HCEC 1CT (cell line): Measurements from ENCODE around the gene MYL4.
A peak's percentile ranks its signal among the peaks of the same experiment; 100 is the strongest.
"Not testable (repeated sequence)": the region's sequence is repeated elsewhere in the genome, so short reads cannot be mapped to it uniquely, and the experiment has no call there.

Experiments
- DNase-seq: peaks from one replicate; pipeline ENCODE4 v3.0.0-alpha.2; 2017

Gene MYL4

DNA sequence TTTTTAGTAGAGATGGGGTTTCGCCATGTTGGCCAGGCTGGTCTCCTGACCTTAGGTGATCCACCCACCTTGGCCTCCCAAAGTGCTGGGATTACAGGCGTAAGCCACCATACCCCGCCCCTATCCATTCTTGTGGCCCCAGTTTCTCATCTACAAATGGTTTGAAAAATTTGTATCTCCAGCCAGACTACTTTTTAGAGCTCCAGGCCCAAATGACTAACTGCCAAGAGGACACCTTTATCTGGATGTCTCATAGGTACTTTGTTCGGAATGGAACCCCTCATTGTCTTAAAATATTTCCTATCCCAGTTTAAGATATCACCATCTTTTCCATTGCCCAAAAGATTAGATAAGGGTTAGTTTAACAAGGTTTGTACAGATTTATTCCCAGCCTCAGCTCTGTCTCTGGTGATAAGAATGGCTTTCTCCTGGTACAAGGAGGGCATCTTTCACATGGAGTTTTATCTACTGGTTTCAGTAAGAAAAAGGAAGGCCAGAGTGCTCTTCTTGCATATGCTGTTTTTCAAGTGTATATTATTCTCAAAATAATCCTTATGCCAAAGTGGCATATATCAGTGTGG is 15.1 kb upstream of the MYL4 start:
- no peak for DNase-seq

DNA sequence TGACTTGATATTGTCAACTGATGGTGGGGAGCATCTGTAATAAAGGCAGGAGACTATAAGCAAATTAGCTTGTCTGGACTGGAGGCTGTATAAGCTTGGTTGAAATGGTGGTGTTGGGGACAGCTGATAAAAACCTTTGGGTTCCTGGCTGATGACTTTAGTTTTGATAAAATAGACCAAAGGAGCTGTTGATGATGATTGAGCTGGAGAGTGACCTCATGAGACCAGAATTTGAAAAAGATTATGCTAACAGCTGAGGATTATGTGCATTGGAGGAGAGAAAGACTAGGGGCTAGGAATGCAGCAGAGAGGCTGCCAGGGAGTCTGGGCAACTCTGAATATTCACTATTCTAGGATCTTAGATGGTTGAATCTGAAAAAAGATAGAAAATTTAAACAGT is 11.3 kb upstream of the MYL4 start:
- no peak for DNase-seq

DNA sequence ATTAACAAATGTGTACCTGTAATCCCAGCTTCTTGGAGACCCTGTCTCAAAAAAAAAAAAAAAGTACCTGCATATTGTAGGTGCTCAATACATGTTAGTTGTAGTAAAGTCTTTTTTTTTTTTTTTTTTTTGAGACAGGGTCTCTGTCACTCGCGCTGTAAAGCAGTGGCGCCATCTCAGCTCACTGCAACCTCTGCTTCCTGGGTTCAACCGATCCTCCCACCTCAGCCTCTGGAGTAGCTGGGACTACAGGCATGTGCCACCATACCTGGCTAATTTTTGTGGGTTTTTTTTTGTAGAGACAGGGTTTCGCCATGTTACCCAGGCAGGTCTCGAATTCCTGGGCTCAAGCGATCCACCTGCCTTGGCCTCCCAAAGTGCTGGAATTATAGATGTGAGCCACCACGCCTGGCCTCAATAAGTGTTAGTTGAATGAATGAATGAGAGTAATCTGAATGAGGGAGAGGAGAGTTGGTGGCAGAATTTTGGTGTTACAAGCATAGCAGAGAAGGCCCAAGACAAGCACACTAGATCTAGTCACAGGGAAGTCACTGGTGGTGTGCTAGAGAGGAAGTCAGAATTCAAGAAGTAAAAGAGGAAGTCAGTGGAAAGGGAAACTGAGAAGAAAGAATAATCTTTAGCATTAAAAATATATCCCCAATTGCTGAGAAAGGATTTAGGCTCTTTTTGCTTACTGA is 9.4 kb upstream of the MYL4 start:
- DNase-seq = no peak

DNA sequence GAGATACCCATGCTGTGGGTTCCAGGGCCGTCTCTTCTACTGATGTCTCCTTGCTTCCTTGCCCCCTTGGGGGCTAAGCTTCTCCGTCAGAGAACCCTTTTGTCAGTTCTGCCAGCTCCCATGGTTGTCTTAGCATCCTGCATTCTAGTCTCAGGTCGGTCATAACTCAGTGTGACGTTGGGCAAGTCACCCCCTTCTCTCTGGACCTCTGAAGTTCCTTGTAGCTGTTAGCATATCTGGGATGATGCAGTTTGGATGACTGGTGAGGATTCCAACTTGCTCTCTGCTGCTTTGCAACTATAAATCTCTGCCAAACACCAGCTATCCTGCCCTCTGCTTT is 8.9 kb upstream of the MYL4 start:
- no peak for DNase-seq

DNA sequence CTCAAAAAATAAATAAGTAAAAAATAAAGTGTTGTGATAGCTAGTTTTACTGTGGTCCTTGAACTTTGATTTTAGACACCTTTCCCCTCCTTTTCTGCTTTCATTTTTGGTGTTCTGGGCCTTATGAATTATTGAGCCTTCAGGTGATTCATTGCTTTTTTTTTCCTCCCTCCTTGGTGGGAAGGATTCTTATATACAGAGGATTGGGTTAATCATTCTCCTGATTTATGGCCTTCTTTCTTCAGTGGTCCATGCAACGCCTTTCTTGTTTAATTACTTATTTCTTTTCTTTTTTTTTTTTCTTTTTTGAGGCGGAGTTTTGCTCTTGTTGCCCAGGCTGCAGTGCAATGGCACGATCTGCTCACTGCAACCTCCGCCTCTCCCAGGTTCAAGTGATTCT is 8.0 kb upstream of the MYL4 start:
- DNase-seq = no peak

DNA sequence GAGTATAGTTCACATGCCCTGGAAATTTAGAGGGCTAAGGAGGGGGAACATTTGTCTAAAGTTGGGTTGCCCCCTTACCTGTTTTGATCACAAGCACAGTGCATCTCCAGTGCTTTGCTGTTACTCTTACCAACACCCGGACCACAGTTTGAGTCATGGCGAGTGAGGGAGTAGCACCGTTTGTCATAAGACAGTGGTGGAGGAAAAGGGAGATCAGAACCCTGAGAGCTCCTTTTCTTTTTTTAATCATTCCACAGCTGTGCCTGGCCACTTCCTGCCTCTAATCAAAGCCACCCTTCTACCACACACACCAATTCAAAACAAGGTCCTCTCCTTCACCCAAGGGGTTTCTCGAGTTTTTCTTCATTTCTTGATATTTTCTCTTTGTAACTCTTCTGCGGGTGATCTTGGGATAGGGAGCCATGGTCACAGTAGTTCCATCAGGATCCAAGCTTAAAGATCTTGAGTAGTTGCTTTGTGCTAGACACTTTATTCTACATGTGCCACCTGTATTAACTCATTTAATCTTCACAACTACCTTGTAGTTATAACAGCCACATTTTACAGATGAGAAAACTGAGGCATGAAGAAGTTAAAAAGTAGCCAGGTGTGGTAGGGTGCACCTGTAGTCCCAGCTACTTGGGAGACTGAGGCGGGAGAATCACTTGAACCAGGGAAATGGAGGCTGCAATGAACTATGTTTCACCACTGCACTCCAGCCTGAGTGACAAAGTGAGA is 5.0 kb upstream of the MYL4 start:
- peak; percentile 66 for DNase-seq

DNA sequence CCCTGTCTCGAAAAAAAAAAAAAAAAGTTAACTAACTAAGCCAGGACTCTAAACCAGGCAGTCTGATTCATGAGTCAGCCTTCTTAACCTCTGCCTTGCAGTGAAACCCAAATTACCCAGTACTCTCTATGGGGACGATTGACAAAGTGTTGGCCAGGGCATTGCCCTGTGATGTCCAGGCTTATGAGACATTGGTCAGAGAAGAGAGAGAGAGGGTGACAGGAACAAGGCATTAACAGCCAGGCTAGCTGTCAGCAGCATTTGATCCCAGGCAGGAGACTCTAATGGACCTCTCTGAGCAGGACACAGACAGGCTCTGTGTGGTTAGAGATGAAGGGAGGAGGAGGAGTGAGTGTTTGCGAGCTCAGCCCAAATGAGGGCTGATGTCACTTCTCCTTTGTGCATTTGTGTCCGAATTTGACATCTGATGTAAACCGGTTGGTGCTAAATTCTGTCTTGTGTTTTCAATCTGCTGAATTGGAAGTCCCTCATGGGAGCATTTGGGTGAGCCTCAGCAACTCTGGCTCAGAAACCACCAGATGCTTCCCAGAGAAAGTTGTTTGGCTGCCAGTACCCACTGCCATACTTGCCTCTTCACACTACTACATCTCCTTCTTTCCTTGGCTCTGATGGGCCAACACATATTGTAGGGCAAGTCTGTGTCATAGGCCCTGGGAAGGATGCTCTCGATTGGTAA is 4.3 kb upstream of the MYL4 start:
- DNase-seq = peak; percentile 62

DNA sequence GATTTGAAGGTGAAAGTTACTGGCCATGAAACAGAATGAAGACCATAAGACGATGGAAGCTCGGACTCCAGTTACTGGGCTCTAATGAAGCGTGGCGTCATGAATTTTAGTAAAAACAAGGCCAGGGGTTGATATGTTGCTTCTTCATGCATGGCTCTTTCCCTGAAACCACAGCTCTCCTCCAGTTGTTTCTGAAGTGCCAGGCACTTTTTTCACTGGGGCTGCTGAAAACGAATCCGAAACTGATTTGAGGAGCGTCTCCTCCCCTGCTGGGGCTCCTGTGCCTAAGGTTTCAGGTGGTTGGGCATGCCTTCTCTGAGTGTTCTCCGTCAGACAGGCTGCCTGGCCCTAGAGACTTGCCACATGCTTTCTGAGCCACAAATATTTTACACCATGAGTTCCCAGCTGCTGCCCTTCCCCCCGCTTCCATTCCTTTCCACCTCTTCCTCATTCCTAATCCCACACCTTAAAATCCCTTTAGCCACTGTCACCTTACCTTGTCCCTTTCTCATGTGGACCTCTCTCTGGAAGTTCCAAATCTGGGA is 3.7 kb upstream of the MYL4 start:
- peak; percentile 43 for DNase-seq

DNA sequence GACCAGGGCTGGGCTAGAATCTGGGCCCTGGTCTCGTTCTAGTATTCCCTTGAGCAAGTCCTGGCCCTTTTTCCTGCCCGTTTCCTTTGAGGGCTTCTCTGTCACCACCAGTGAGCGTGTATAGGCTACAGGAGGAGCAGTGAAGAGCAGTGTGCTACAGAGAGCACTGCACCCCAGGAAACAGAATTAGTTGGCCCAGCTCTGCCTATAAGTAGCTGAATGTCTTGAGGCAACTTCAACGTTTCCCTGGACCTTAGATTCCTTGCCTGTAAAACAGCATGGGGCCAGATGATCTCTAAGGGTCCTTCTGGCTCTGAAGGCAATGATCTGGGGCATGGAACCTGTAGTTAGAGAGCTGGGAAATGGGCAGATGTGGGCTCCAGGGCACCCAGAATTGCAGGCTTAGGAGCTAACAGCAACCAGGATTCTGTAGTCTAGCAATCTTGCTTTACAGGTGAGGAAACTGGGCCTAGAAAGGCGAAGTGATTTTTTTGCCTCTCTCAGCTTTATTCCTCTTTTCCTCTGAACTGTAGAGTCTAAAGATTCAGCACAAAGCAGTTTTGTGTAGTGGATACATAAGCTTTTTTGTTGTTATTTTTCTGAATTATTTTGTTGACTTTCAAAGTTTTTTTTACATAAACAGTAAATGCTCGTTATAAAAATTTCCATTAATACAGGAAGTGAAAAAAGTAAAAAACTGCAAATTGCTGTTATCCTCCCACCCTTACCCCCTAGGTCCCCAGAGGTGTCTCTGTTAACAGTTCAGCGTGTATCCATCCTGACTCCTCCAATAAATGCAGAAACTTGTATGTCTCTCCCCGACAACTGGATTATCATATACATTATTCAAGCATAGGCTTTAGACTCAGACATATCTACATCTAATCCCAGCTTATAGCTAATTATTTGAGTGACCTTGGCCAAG is 1.7 kb upstream of the MYL4 start:
- no peak for DNase-seq

DNA sequence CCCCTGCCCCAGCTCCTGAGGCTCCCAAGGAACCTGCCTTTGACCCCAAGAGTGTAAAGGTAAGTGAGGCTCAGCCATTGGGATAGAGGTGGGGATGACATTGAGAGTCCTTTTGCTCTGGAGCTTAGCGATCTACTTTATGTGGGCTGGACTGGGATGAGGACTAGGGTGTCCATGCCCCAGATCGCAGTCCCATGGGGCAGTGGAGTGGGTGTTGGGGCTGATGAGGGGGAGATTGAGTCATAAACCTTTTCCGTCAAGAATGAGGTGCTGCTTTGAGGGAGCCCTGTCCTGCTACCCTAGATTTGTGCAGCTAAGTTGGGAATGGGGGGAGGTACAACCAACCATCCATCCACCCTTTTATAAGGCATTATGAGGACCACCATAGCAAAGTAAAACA is 351 bp downstream of the MYL4 start:
- no peak for DNase-seq

DNA sequence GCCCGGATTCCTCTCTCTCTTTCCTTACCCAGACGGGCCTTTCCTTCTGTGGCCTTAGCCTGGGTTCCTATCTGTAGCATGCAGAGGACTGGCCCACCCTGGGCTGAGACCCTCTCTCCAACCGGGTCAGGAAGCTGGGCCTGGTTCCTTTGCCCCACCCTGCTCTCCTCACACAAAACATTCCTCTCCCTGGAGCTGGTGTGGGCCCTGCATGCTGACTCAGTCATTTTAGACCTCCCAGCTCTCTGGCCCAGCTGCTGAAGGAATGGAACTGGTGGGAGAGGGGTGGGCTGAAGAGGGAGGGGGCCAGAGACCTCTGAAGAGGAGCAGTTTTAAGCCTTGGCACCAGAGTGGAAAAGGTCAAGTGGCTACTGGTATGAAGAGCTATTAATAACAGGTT is 957 bp downstream of the MYL4 start:
- no peak for DNase-seq

DNA sequence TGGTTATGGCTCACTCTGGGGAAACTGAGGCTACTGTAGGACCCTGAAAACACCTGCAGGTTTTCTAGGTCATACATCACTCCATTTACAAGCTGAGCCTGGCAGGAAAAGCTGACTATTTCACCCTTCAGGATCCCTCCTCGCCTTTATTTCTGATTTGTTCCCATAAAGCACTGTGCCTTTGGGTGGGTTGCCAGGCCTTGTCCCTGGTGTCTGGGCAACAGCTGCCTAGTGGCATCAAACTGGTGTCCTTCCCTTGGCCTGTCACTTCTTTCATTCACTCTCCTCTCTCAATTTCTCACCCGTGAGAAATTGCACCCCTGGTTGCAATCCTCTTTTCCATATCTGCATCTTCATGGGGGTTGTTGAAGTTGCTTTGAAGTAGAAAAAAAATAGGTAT is 1.6 kb downstream of the MYL4 start:
- no peak for DNase-seq

DNA sequence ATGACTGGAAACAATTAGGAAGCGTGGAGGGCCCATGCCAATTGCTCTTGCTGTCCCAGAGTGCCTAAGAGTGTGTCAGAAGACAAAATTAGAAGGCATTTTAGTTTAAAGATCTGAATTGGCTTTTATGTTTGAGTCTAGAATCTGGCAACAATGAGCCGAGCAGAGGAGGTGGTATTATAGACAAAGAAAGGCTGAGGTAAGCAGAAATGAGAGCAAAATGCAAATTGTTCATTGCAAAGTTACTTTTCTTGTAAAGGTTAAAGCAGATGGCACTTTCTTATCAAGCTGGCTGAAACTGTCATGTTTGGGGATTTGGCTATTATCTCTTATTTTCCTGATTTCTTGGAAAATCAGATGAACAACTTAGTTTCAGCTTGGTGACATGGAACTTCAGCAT is 3.3 kb downstream of the MYL4 start:
- DNase-seq = no peak

DNA sequence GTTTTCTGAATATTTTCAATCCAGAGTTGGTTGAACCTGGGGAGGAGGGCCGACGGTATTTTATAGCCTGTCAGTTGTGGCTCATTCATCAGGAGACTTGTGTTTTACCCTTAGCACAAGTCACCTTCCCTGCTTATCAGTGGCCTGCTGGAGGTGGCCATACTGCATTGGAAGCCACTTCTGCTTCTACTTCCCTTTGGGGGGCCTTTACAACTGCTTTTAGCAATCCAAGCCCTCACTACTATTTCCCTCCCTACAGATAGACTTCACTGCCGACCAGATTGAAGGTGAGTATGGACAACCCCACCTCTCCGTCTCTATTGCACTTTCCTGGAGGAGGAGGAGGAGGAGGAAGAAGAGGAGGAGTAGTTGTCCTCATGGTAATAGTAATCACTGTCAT is 4.4 kb downstream of the MYL4 start:
- no peak for DNase-seq

DNA sequence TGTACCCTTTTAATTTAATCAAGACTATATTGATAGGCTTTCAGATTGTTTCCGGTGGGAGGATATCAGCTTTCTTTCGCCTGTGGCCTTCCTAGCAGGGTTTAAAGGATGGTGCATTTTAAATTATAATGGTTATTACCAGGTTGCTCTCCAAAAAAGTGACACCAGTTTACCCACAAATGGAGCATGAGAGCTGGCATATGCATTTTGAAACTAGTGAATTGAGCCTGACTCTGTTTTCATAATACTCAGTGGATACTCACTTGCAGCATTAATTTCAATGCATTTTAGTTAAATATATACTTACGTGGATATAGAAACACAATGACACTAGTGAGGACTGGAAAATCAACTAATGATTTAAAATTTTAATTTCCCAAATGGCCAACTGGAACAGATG is 5.8 kb downstream of the MYL4 start:
- no peak for DNase-seq

DNA sequence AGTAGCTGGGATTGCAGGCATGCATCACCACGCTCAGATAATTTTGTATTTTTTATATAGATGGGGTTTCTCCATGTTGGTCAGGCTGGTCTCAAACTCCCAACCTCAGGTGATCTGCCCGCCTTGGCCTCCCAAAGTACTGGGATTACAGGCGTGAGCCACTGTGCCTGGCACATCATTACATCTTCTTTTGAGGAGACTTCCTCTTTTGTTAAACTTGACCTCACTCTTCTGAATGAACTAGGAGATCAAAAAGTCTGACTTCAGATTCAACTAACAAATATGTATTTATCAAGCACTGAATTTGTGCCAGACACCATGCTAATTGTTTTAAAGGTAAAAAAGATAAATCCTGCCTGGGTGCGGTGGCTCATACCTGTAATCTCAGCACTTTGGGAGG is 7.7 kb downstream of the MYL4 start:
- DNase-seq = not testable (repeated sequence)

DNA sequence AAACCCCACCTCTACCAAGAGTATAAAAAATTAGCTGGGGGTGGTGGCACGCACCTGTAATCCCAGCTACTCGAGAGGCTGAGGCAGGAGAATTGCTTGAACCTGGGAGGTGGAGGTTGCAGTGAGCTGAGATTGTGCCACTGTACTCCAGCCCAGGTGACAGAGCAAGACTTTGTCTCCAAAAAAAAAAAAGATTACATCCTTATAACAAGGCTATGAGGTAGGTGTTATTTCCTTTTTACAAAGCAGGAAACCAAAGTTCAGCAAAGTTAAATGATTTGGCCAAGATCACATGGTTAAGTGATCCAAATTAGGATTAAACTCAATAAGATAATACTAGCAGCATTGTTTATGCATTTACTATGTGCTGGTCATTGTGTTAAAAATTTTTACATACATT is 8.1 kb downstream of the MYL4 start:
- DNase-seq = not testable (repeated sequence)

DNA sequence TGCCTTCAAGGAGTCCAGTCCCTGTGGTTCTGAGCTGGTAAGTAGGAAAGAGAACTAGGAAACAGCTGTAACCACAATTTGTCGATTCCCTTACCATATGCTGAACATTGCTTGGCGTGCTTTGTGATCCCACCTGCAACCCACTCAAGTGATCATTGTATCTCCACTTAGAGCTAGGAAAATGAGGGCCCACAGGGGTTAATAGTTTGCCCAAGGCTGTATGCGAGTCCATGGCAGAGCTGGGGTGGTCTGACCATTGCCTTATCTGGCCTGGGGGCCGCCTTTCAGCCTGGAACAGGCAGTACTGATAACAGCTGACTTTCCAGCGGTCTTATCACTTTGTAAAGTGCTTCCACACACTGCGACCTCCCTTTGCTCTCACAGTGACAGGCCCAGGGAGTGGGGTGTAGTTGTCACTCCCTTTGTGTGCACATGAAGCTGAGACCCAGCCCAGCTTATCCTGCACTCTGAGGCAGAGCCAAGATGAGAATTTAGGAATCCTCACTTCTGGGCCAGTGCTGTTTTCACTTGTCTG is 9.8 kb downstream of the MYL4 start:
- DNase-seq = no peak

DNA sequence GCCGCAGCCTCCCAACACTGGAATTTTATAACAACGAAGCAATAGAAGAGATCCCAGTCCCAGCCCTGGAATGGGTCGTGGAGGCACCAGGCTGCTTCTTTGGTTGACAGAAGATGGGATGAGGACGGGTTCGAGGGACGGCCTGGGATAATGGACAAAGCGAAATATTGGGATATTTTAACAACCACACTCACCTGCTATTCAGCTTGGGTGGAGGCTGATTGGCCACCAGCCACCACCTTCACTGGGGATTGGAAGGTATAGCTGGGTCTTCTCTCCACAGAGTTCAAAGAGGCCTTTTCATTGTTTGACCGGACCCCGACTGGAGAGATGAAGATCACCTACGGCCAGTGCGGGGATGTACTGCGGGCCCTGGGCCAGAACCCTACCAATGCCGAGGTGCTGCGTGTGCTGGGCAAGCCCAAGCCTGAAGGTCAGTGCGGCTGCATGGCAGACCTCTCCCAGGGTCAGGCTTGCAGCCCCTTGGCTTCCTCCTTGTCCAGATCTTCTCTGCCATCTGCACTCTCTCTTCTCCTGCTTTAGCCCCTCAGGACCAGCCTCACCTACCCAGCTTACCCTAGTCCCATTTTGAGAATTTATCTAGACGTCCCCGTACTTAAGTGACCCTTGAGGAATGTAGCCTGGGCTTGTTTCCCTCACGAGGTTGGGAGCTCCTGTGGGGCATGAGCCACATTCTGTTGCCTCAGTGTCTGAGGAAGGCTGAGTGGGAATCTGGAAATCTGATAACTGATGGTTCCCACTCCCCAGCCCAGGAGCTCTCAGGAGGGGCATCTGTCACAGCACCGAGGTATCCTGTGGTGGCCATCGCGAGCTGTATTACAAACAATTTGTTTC is 10.7 kb downstream of the MYL4 start:
- no peak for DNase-seq

DNA sequence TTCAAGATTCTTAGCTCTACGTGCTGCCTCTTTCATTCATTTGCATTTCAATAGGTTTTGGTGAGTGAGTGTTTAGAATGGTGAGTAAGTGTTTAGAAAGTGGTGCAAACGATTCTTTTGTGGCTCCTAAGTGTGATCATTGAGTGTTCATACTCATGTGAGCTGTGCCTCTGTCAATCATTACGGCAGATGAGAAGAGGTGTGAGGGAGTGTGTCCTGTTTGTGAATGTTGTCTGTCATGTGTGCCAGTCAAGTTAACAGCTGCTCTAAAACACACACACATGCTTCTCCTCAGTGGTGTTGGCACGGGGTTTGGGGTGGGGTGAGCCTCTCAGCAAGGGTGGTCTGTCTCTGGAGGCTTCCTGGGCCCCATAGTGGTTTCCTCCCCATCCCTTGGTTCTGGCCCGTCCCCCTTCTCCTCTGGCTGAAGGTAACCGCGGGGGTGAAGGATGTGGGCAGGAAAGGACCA is 11.4 kb downstream of the MYL4 start:
- no peak for DNase-seq

DNA sequence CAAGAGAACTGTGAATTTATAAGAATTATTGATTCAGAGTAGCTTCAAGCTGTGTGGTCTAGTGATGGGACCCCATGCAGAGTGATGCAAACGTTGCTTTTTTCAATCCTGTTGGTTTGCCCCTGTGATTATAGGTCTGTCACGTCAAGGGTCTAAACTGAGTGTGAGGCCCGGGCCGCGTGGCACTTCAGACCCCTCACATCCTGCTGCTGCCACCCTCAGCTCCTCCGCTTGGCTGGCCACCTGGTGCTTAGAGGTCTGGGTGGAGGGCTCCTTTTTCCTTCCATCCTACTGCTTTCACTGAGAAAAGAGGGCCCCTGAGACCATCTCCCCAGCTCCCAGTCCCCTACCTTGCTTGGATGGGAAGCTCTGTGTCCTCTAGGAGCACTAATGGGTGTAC is 12.0 kb downstream of the MYL4 start:
- no peak for DNase-seq
